Left ventricle myocardium inferior (tissue), 1 donor: Measurements from ENCODE around the gene SLC7A6OS. TPM values are rescaled to one million over a fixed set of nuclear protein-coding genes. Genes with fewer than 3 reads are reported as not detected.

Experiments used
- DNase-seq: peaks from one replicate; pipeline ENCODE4 v3.0.0-alpha.2; 2020
- H3K27ac ChIP-seq: fragments of 200-600 bp; replicated peaks from 2 replicates; pipeline ENCODE4 v1.8.0; 2021
- H3K27me3 ChIP-seq: fragments of 200-600 bp; 2 replicates; pipeline ENCODE4 v1.8.0; 2021; ENCODE audit warnings: low read depth
- H3K36me3 ChIP-seq: fragments of 200-600 bp; 2 replicates; pipeline ENCODE4 v1.8.0; 2021
- H3K4me1 ChIP-seq: fragments of 200-600 bp; 2 replicates; pipeline ENCODE4 v1.8.0; 2021
- H3K4me3 ChIP-seq: fragments of 200-600 bp; 2 replicates; pipeline ENCODE4 v1.8.0; 2021; ENCODE audit warnings: mild to moderate bottlenecking, moderate library complexity
- H3K9me3 ChIP-seq: fragments of 200-600 bp; replicated peaks from 2 replicates; pipeline ENCODE4 v1.8.0; 2021
- intact Hi-C: fragments of 100-400 bp; cut with micrococcal nuclease; formaldehyde crosslinking; loops from one replicate; pipeline ENCODE4 v1.11.0; 2022
- total RNA-seq: library from RNA; stranded (reverse); fragmentation: NEBNext Ultra II Directional; extraction: Animal tissue kit (Norgen Biotek cat#: 25700); gene quantifications from one replicate; pipeline ENCODE4 v1.2.1, GENCODE V29; 2021
- TF ChIP-seq, protein P1 (sequence below): fragments of 200-600 bp; IDR thresholded peaks from 2 replicates; pipeline ENCODE4 v1.8.0; 2021; ENCODE audit warnings: antibody characterized with exemption, mild to moderate bottlenecking, borderline replicate concordance
- donor health status: DM: no; HTN: yes; CAD: no; lungs with severe emphysema.

The SLC7A6OS gene
- total RNA-seq, 1 donor from 2014 or later, result 13.6 TPM

DNA sequence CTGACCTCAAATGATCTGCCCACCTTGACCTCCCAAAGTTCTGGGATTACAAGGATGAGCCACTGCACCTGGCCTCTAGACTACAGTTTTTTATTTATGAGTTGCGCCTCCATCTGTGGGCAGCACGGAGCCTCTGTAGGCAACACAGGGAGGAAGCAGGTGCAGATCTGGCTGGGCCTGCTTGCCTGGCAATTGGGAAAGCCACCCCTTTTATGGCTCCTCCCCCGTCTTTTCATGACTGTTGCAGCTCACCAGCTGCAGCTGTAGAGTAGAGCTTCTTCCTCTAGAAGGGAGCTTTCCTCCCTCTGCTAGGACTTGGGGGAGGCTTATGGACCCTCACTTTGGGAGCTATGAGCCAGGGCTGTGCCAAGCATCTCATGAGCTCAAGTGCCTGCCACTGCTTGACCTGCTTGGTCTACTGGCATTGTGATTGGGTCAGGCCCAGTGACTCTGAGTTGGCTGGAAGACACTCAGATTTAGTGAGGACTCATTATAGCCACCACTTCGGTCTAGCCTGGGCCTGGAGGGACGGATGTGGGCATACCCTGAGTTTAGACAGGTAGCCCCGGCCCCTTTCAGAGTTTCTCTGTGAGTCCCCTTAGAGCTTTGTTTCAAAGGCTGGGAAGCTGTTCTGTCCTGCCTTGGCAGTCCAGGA lies 53.4 kb downstream of the SLC7A6OS start:
- H3K27me3 ChIP-seq, result no peaks in the 10 kb centered on the region
- peaks cover 82% of the 10 kb centered on the region for H3K36me3 ChIP-seq
- H3K4me3 ChIP-seq, result no peak overlapping the region
- no peaks in the 10 kb centered on the region for H3K9me3 ChIP-seq
- DNase-seq, result no peak
- peak overlapping the region; percentile 93 for H3K27ac ChIP-seq
- intact Hi-C loops, result no loop called here
- TF ChIP-seq, protein P1, sequence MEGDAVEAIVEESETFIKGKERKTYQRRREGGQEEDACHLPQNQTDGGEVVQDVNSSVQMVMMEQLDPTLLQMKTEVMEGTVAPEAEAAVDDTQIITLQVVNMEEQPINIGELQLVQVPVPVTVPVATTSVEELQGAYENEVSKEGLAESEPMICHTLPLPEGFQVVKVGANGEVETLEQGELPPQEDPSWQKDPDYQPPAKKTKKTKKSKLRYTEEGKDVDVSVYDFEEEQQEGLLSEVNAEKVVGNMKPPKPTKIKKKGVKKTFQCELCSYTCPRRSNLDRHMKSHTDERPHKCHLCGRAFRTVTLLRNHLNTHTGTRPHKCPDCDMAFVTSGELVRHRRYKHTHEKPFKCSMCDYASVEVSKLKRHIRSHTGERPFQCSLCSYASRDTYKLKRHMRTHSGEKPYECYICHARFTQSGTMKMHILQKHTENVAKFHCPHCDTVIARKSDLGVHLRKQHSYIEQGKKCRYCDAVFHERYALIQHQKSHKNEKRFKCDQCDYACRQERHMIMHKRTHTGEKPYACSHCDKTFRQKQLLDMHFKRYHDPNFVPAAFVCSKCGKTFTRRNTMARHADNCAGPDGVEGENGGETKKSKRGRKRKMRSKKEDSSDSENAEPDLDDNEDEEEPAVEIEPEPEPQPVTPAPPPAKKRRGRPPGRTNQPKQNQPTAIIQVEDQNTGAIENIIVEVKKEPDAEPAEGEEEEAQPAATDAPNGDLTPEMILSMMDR, result no peak
- H3K4me1 ChIP-seq, result peaks cover 92% of the 10 kb centered on the region

DNA sequence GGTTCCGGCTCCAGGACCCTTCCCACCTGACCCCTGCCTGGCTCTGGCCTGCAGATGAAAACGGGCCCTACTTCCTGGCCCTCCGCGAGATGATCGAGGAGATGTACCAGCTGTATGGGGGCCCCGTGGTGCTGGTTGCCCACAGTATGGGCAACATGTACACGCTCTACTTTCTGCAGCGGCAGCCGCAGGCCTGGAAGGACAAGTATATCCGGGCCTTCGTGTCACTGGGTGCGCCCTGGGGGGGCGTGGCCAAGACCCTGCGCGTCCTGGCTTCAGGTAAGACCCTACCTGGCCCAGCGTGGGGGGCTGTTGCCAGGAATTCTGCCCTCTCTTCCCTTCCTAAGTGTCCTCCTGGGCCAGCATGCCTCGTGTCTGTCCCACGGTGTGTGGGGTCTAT lies 55.0 kb downstream of the SLC7A6OS start:
- intact Hi-C loops, result no loop called here
- H3K9me3 ChIP-seq, result no peaks in the 10 kb centered on the region
- no peaks in the 10 kb centered on the region for H3K27me3 ChIP-seq
- peak overlapping the region; percentile 93 for H3K27ac ChIP-seq
- H3K4me1 ChIP-seq, result peaks cover 91% of the 10 kb centered on the region
- TF ChIP-seq, protein P1, result no peak
- no peak for DNase-seq
- no peak overlapping the region for H3K4me3 ChIP-seq
- H3K36me3 ChIP-seq, result peaks cover 84% of the 10 kb centered on the region

DNA sequence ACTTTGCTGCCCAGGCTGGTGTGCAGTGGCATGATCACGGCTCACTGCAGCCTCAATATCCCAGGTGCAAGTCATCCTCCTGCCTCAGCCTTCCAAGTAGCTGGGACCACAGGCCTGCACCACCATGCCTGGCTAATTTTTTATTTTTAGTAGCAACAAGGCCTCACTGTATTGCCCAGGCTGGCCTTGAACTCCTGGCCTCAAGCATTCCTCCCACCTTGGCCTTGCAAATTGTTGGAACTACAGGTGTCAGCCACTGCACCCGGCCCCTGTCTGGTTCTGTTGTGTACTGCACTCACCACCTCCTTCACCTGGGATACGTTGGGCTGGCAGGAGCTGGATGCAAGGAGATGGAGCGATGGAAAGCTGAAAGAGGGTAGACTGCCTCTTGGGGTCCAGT lies 57.0 kb downstream of the SLC7A6OS start:
- H3K4me3 ChIP-seq, result no peak overlapping the region
- peaks cover 91% of the 10 kb centered on the region for H3K4me1 ChIP-seq
- DNase-seq, result no peak
- no peaks in the 10 kb centered on the region for H3K9me3 ChIP-seq
- peak overlapping the region; percentile 93 for H3K27ac ChIP-seq
- no peaks in the 10 kb centered on the region for H3K27me3 ChIP-seq
- intact Hi-C loops, result no loop called here
- TF ChIP-seq, protein P1, result no peak
- peaks cover 84% of the 10 kb centered on the region for H3K36me3 ChIP-seq

DNA sequence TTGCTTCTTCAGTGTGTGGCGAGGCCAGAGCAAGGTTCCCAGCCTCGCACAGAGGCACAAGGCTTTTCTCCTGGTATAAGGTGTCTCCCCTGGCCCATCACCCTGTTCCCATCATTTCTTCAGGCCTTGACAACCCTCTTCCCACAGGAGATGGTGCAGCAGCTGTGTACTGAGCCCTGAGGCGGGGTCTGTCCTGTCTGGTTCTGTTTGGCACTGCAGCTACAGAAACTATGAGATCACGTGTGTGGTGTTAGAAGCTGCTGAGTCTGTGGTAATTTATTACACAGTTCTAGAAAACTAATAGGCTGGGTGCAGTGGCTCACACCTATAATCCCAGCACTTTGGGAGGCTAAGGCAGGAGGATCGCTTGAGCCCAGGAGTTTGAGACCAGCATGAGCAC lies 58.4 kb downstream of the SLC7A6OS start:
- TF ChIP-seq, protein P1, result no peak
- peaks cover 76% of the 10 kb centered on the region for H3K36me3 ChIP-seq
- intact Hi-C loops, result no loop called here
- no peaks in the 10 kb centered on the region for H3K9me3 ChIP-seq
- peak overlapping the region; percentile 15 for H3K4me3 ChIP-seq
- no peaks in the 10 kb centered on the region for H3K27me3 ChIP-seq
- H3K4me1 ChIP-seq, result peaks cover 91% of the 10 kb centered on the region
- H3K27ac ChIP-seq, result peak overlapping the region; percentile 93
- no peak for DNase-seq

DNA sequence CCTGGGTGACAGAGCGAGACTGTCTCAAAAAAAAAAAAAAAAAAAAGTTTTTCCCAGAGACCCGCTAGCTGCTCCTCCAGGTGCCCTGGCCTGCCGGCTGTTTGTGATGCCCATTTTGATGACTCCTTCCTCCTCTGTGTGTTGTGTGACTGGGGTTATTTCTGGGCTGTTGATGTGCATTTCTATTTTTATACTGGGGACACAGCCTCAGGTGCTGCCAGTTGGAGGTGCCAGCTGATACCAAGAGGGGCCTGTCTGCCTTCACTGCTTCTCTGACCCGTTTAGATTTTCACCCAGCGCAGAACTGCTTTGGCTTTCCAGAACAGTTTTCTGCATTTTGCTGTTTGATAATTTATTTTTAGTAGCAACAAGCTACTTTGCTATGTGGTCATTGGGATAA lies 58.9 kb downstream of the SLC7A6OS start:
- H3K9me3 ChIP-seq, result no peaks in the 10 kb centered on the region
- intact Hi-C loops, result no loop called here
- TF ChIP-seq, protein P1, result no peak
- H3K4me1 ChIP-seq, result peaks cover 91% of the 10 kb centered on the region
- H3K27me3 ChIP-seq, result no peaks in the 10 kb centered on the region
- peaks cover 70% of the 10 kb centered on the region for H3K36me3 ChIP-seq
- H3K27ac ChIP-seq, result peak overlapping the region; percentile 93
- peak overlapping the region; percentile 17 for H3K4me3 ChIP-seq
- peak; percentile 37 for DNase-seq
